T-cell (primary cell): Measurements from ENCODE around the gene NEIL1. TPM values are rescaled to one million over a fixed set of nuclear protein-coding genes. Genes with fewer than 3 reads are reported as not detected.

Experiments used
- ATAC-seq, 4 experiments: fragments of 200-7000 bp in 3 of 4; fragments of 150-1000 bp in 1 of 4; cut with Tn5 transposase; replicated peaks in 1 of 4; 1 replicate in 3 of 4; 2 replicates in 1 of 4; pipeline ENCODE4 v1.10.0; 2021; ENCODE audit warnings: moderate library complexity in 3 of 4, mild to moderate bottlenecking in 2 of 4, moderate number of reproducible peaks in 1 of 4
- CTCF ChIA-PET, 2 donors: fragments of 300-600 bp; sonication (Branson Sonifier 250); formaldehyde crosslinking; loops; one replicate each; lab custom pipeline; 2022; ENCODE audit warnings: antibody characterized with exemption in 2 of 2; lab: Charles Lee
- POLR2A ChIA-PET, 2 donors: fragments of 300-600 bp; sonication (Branson Sonifier 250); formaldehyde crosslinking; loops; one replicate each; lab custom pipeline; 2022; ENCODE audit warnings: antibody characterized with exemption in 2 of 2; lab: Charles Lee
- DNase-seq, 35 experiments: peaks; one replicate each; pipeline versions ENCODE4 v3.0.0 to v3.0.0-alpha.2; 2013 to 2023
- H3K27ac ChIP-seq: one replicate; pipeline ENCODE4 v1.5.1; 2013; ENCODE audit warnings: low read length
- H3K27me3 ChIP-seq, 2 experiments: replicated peaks in 1 of 2; 1 replicate in 1 of 2; 2 replicates in 1 of 2; pipeline versions ENCODE4 v1.6.1 to v1.7.0; 2013; ENCODE audit warnings: low read length in 1 of 2, mixed read lengths in 1 of 2; ENCODE audit not compliant: control insufficient read depth in 2 of 2, insufficient read depth in 2 of 2; ENCODE audit errors: extremely low read depth in 1 of 2
- H3K36me3 ChIP-seq, 2 donors: 1 replicate in 1 of 2; 2 replicates in 1 of 2; pipeline versions ENCODE4 v1.6.1 to v1.7.0; 2013; ENCODE audit warnings: low read length in 1 of 2; ENCODE audit not compliant: control insufficient read depth in 2 of 2, insufficient read depth in 1 of 2; ENCODE audit errors: extremely low read depth in 1 of 2
- H3K4me1 ChIP-seq, 2 experiments: 1 replicate in 1 of 2; 2 replicates in 1 of 2; pipeline versions ENCODE4 v1.6.1 to v1.7.0; 2013; ENCODE audit warnings: low read length in 2 of 2, mixed read lengths in 1 of 2; ENCODE audit not compliant: insufficient read depth in 2 of 2, control insufficient read depth in 1 of 2; ENCODE audit errors: extremely low read depth in 1 of 2
- H3K4me3 ChIP-seq, 2 donors: 1 replicate in 1 of 2; 2 replicates in 1 of 2; pipeline versions ENCODE4 v1.5.1 to v1.7.0; 2013; ENCODE audit warnings: mild to moderate bottlenecking in 2 of 2, low read length in 1 of 2, moderate library complexity in 1 of 2; ENCODE audit not compliant: control insufficient read depth in 1 of 2; ENCODE audit errors: extremely low read depth in 1 of 2
- H3K9me3 ChIP-seq: 2 replicates; pipeline ENCODE4 v1.7.0; 2013
- H3K27ac Mint-ChIP-seq, 2 donors: one replicate each; pipeline ENCODE4 v1.8.0; 2020 to 2021; ENCODE audit warnings: mild to moderate bottlenecking in 2 of 2, mixed read lengths in 2 of 2
- H3K27me3 Mint-ChIP-seq, 2 donors: one replicate each; pipeline ENCODE4 v1.8.0; 2021 to 2022; ENCODE audit warnings: mixed read lengths in 2 of 2
- H3K36me3 Mint-ChIP-seq: one replicate; pipeline ENCODE4 v1.8.0; 2021; ENCODE audit warnings: mixed read lengths
- H3K4me1 Mint-ChIP-seq, 3 donors: one replicate each; pipeline ENCODE4 v1.8.0; 2020 to 2022; ENCODE audit warnings: mixed read lengths in 3 of 3, mild to moderate bottlenecking in 1 of 3
- H3K4me3 Mint-ChIP-seq, 3 donors: one replicate each; pipeline ENCODE4 v1.8.0; 2020 to 2022; ENCODE audit warnings: mild to moderate bottlenecking in 3 of 3, mixed read lengths in 3 of 3, moderate library complexity in 3 of 3
- H3K9me3 Mint-ChIP-seq, 3 donors: one replicate each; pipeline ENCODE4 v1.8.0; 2020 to 2022; ENCODE audit warnings: mixed read lengths in 3 of 3
- WGBS: methylation state at CpG from one replicate; pipeline ENCODE4 v1.1.5; 2013; ENCODE audit warnings: missing lambda C conversion rate; ENCODE audit not compliant: insufficient coverage; 5-methylcytosine and 5-hydroxymethylcytosine counted together
- total RNA-seq, 35 experiments: library from RNA in 6 of 35; stranded (reverse) in 6 of 35; fragments of 120-200 nt in 1 of 35; gene quantifications; one replicate each; pipeline versions ENCODE4 v1.2.1 to v1.2.4 and lab custom pipeline; 2013 to 2026

Gene NEIL1
- total RNA-seq, 5 donors from 2014 or later (not counting 1 experiment from before 2014, with no cell fraction given), result 11.9 to 35.0 (median 15.1) TPM

DNA sequence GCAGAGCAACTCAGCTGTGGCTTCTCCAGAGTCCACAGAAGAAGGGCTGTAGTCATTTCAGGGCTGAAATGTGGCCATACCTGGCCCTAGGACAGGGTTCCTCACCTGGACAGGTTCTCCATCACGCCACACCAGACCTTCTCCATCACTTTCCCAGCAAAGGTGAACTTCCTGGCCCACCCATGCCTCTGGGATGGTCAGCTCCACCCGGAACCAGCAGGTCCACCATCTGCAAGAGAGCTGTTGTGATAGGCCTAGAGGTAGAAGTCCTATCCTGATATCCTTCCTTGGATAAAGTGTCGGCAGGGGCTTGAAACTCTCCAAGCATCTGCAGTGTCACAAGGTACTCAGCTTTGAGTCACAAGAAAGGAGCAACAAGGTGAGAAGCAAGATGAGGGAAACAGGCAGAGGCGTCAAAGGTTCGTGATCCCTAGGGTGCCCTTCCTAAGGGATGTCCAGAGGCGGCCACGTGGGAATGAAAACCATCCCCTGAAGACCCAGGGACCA, 20.6 kb downstream of the NEIL1 start:
- Mint-ChIP-seq H3K27ac (peak overlapping the region; percentile 66 to 95), H3K36me3 (peaks cover 28% of the 10 kb centered on the region), H3K4me3 (peak overlapping the region; percentile 89 to 91 (median 90)), H3K4me1 (peaks cover 16 to 28% (median 27%) of the 10 kb centered on the region in 3 donors), H3K9me3 (no peaks in the 10 kb centered on the region), H3K27me3 (no peaks in the 10 kb centered on the region)
- Histone ChIP-seq H3K4me3 (peak overlapping the region; percentile 91 to 93), H3K9me3 (no peaks in the 10 kb centered on the region), H3K27ac (peak overlapping the region; percentile 92), H3K27me3 (no peaks in the 10 kb centered on the region), H3K36me3 (peaks cover 2 to 60% of the 10 kb centered on the region in 2 donors), H3K4me1 (peaks cover 3 to 18% of the 10 kb centered on the region in 2 experiments)
- ATAC-seq, result no peak
- POLR2A ChIA-PET, result interaction anchor here (0.5 to 1.2 kb wide), 5 partner anchors 17 to 88 kb away, joined by 3 to 8 read pairs (median 3); partner anchors contain the start of gene SIN3A (in 1 of the 2)
- CTCF ChIA-PET, result interaction anchor here (0.6 to 2.3 kb wide), 19 partner anchors 9 to 344 kb away, joined by 3 to 18 read pairs (median 4); partner anchors contain the start of genes COMMD4 (in 1 of the 2), IMP3 (in 1 of the 2), PPCDC (in 1 of the 2) and SIN3A (in 1 of the 2)
- no peak for DNase-seq
- 30% methylated on average over 6 of the region's 7 CpGs for WGBS

DNA sequence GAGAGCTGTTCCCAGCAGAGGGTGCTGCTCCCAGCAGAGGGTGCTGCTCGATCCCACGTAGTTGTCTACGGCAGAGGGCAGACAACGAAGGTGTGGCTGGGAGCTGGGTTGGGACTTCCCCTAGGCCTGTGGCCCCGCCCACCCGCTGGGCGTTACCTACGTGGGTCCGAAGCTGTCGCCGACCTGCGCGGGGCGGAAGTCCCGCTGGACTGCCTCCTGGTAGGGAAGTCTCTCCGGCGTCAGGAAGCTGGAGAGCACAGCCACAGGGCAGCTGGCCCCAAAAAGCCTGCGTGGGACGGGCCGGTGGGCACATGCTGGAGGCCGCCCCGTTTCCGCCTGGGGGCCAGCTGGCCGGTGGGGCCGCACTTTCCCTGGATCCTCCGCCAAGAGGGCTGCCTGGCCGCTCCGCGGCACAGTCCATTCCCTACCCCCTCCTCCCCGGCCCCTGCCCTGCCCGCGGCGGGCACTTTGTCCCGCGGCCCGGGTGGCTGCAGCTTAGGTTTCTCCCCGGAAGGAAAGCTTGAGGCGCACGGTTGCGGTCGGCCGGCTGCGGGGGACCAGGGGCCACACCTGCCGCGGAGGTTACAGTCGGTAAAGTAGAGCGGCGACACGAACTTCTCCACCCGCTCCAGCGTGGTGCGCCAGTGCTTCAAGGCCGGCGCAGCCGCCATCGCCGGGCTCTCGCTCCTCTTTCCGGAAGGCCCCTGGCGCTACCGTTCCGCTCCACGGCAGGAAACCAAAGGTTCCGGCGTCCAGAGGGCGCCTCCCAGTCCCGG, 21.3 kb downstream of the NEIL1 start, which contains the start of gene MAN2C1:
Gene MAN2C1, minus strand, starts transcription at position 695 of the 776 bp plus-strand sequence. Its CDS starts 24 bp downstream, at position 671.
- H3K9me3 Mint-ChIP-seq, result no peaks in the 10 kb centered on the region
- H3K36me3 Mint-ChIP-seq, result peaks cover 29% of the 10 kb centered on the region
- H3K27me3 Mint-ChIP-seq, result no peaks in the 10 kb centered on the region
- WGBS, result under 1% methylated on average over 57 of the region's 67 CpGs
- ChIA-PET POLR2A (interaction anchor here (0.5 to 1.2 kb wide), 7 partner anchors 14 to 315 kb away, joined by 3 to 8 read pairs (median 3); partner anchors contain the start of gene SIN3A (in 1 of the 2)), CTCF (interaction anchor here (0.5 to 2.3 kb wide), 28 partner anchors 8 to 430 kb away, joined by 3 to 18 read pairs (median 4); partner anchors contain the start of genes COMMD4 (in 1 of the 2), COX5A (in 1 of the 2), IMP3 (in 1 of the 2) and NEIL1 (in 1 of the 2))
- H3K4me1 Mint-ChIP-seq, result peaks cover 16 to 27% (median 26%) of the 10 kb centered on the region in 3 donors
- peaks cover 3 to 18% of the 10 kb centered on the region in 2 experiments for H3K4me1 ChIP-seq
- ATAC-seq (peak; percentile 92 to 94 (median 92)), DNase-seq (peak; percentile 73 to 96 (median 84))
- no peaks in the 10 kb centered on the region for H3K9me3 ChIP-seq
- H3K27ac Mint-ChIP-seq, result peak within 1 kb of the TSS; percentile 95
- no peaks in the 10 kb centered on the region for H3K27me3 ChIP-seq
- H3K4me3 Mint-ChIP-seq, result peak within 1 kb of the TSS; percentile 89 to 91 (median 90)
- peak within 1 kb of the TSS; percentile 92 for H3K27ac ChIP-seq
- peaks cover 2 to 57% of the 10 kb centered on the region in 2 donors for H3K36me3 ChIP-seq
- H3K4me3 ChIP-seq, result peak within 1 kb of the TSS; percentile 91 to 93

GRCh38 chr15:75368689-75369239, 21.9 kb downstream of the NEIL1 start:
- POLR2A ChIA-PET, result interaction anchor here (0.6 to 1.2 kb wide), 2 partner anchors 21 to 314 kb away, joined by 3 read pairs; no protein-coding TSS in a partner anchor
- H3K27ac ChIP-seq, result peak overlapping the region; percentile 92
- H3K4me1 Mint-ChIP-seq, result peaks cover 16 to 27% (median 26%) of the 10 kb centered on the region in 3 donors
- H3K4me3 ChIP-seq, result peak overlapping the region; percentile 91 to 93
- no peaks in the 10 kb centered on the region for H3K9me3 Mint-ChIP-seq
- H3K27me3 Mint-ChIP-seq, result no peaks in the 10 kb centered on the region
- H3K36me3 ChIP-seq, result peaks cover 2 to 57% of the 10 kb centered on the region in 2 donors
- peak overlapping the region; percentile 95 for H3K27ac Mint-ChIP-seq
- DNase-seq (peak in 1 of 35 experiments; percentile 51), ATAC-seq (peak in 1 of 4 experiments; percentile 12)
- CTCF ChIA-PET, result interaction anchor here (0.6 to 2.3 kb wide), 11 partner anchors 10 to 431 kb away, joined by 3 to 16 read pairs (median 3); partner anchors contain the start of genes COX5A (in 1 of the 2), IMP3 (in 1 of the 2), PPCDC (in 1 of the 2) and SIN3A (in 1 of the 2)
- 7% methylated on average over 14 of the region's 23 CpGs for WGBS
- H3K4me3 Mint-ChIP-seq, result peak overlapping the region; percentile 89 to 91 (median 90)
- peaks cover 30% of the 10 kb centered on the region for H3K36me3 Mint-ChIP-seq
- no peaks in the 10 kb centered on the region for H3K27me3 ChIP-seq
- no peaks in the 10 kb centered on the region for H3K9me3 ChIP-seq
- H3K4me1 ChIP-seq, result peaks cover 3 to 18% of the 10 kb centered on the region in 2 experiments

DNA sequence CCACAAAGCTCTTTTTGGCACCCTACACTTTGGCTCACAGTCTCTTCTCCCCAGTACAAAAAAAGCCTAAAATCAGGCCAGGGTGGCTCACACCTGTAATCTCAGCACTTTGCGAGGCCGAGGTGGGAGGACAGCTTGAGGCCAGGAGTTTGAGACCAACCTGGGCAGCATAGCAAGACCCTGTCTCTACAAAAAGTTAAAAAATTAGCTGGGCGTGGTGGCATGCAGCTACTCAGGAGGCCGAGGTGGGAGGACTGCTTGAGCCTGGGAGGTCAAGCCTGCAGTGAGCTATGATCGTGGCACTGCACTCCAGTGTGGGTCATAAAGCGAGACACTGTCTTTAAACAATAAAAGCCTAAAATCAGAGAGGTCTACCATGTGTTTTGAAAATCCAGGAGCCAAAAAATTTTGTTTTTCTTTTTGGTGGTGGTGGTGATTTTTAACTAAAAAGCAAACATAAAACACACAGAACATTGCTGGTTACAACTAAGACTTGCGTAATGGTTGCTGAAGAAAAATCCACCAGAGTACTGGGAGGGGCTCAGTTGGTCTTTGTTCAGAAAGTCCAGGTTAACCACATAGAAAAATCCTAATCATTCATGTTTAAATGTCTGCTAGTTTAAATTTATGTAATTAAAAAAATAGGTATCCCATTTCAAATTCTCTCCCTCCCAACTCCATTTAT, 23.2 kb downstream of the NEIL1 start:
- Mint-ChIP-seq H3K27ac (peak overlapping the region; percentile 95), H3K36me3 (peaks cover 28% of the 10 kb centered on the region), H3K4me3 (peak overlapping the region; percentile 89 to 91 (median 90)), H3K27me3 (no peaks in the 10 kb centered on the region), H3K9me3 (no peaks in the 10 kb centered on the region), H3K4me1 (peaks cover 26 to 27% (median 26%) of the 10 kb centered on the region in 3 donors)
- Histone ChIP-seq H3K27ac (no peak overlapping the region), H3K27me3 (no peaks in the 10 kb centered on the region), H3K4me1 (peaks cover 3 to 18% of the 10 kb centered on the region in 2 experiments), H3K4me3 (no peak overlapping the region), H3K9me3 (no peaks in the 10 kb centered on the region), H3K36me3 (peaks cover 3 to 57% of the 10 kb centered on the region in 2 donors)
- DNase-seq, result no peak
- ChIA-PET CTCF (interaction anchor here in 1 of 2 donors (1.4 kb wide), 1 partner anchor 270 kb away, joined by 4 read pairs; the partner anchor contains the start of gene IMP3), POLR2A (no interaction called here)
- ATAC-seq, result no peak
- 100% methylated on average over 4 of the region's 7 CpGs for WGBS

DNA sequence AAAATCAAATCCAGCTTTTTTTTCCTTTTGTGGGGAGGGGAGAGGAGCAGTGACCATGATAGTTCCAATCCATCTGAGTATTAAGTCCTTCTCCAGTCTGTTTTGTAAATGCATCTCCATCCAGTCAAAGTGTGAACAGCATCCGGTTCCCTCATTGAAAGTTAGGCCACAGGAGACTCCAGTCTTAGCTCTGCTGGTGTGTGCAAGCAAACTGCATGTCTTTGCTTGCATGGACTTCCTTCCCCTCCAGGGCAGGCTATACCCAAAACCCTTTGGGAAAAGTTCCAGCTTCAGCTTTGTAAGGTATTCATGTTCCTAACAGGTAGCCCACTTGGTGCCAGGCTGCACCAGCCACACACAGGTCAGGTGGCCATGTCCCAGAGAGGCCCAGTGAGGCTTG, 24.6 kb downstream of the NEIL1 start:
- H3K4me3 Mint-ChIP-seq, result no peak overlapping the region
- H3K9me3 Mint-ChIP-seq, result no peaks in the 10 kb centered on the region
- ChIA-PET POLR2A (interaction anchor here in 1 of 2 donors (0.7 kb wide), 1 partner anchor 127 kb away, joined by 8 read pairs; no protein-coding TSS in a partner anchor), CTCF (interaction anchor here in 1 of 2 donors (0.6 kb wide), 1 partner anchor 262 kb away, joined by 5 read pairs; no protein-coding TSS in a partner anchor)
- no peaks in the 10 kb centered on the region for H3K9me3 ChIP-seq
- no peak overlapping the region for H3K27ac ChIP-seq
- no peak for DNase-seq
- H3K4me1 ChIP-seq, result peaks cover 3 to 18% of the 10 kb centered on the region in 2 experiments
- no peak overlapping the region for H3K4me3 ChIP-seq
- peaks cover 8 to 57% of the 10 kb centered on the region in 2 donors for H3K36me3 ChIP-seq
- H3K27me3 ChIP-seq, result no peaks in the 10 kb centered on the region
- WGBS, result 100% methylated on average over 1 of the region's 1 CpG
- peaks cover 26 to 27% (median 26%) of the 10 kb centered on the region in 3 donors for H3K4me1 Mint-ChIP-seq
- ATAC-seq, result no peak
- no peaks in the 10 kb centered on the region for H3K27me3 Mint-ChIP-seq
- peaks cover 42% of the 10 kb centered on the region for H3K36me3 Mint-ChIP-seq
- no peak overlapping the region for H3K27ac Mint-ChIP-seq
